Duodenal mucosa (tissue), 2 donors: ENCODE results near the gene NRXN3.

Experiments used
- H3K27ac ChIP-seq: one replicate; pipeline ENCODE4 v1.7.0; 2013; ENCODE audit warnings: low read depth, low read length
- H3K27me3 ChIP-seq, 2 donors: one replicate each; pipeline ENCODE4 v1.7.0; 2013; ENCODE audit warnings: low read length in 2 of 2, control low read depth in 1 of 2; ENCODE audit not compliant: insufficient read depth in 2 of 2, control insufficient read depth in 1 of 2
- H3K36me3 ChIP-seq, 2 donors: one replicate each; pipeline ENCODE4 v1.7.0; 2013; ENCODE audit warnings: low read length in 2 of 2, control low read depth in 1 of 2; ENCODE audit not compliant: insufficient read depth in 2 of 2, control insufficient read depth in 1 of 2
- H3K4me1 ChIP-seq, 2 donors: one replicate each; pipeline ENCODE4 v1.7.0; 2013; ENCODE audit warnings: low read length in 2 of 2, control low read depth in 1 of 2; ENCODE audit not compliant: insufficient read depth in 2 of 2, control insufficient read depth in 1 of 2
- H3K4me3 ChIP-seq, 2 donors: one replicate each; pipeline ENCODE4 v1.7.0; 2013; ENCODE audit warnings: low read length in 2 of 2, low read depth in 1 of 2
- H3K9ac ChIP-seq, 2 donors: one replicate each; pipeline ENCODE4 v1.7.0; 2013; ENCODE audit warnings: low read length in 2 of 2, low read depth in 1 of 2
- H3K9me3 ChIP-seq, 2 donors: one replicate each; pipeline ENCODE4 v1.7.0; 2013; ENCODE audit warnings: low read length in 2 of 2, control low read depth in 1 of 2; ENCODE audit not compliant: control insufficient read depth in 1 of 2

The NRXN3 gene

GRCh38 chr14:78313499-78313898 lies 143.3 kb downstream of the NRXN3 start:
- H3K4me1 ChIP-seq, result no peaks in the 10 kb centered on the region
- H3K27ac ChIP-seq, result no peak overlapping the region
- no peaks in the 10 kb centered on the region for H3K9me3 ChIP-seq
- H3K36me3 ChIP-seq, result no peaks in the 10 kb centered on the region
- peaks cover 0 to 5% of the 10 kb centered on the region in 2 donors for H3K27me3 ChIP-seq
- no peak overlapping the region for H3K9ac ChIP-seq
- no peak overlapping the region for H3K4me3 ChIP-seq

- Histone ChIP-seq H3K9me3 (no peaks in the 10 kb centered on the region), H3K4me1 (no peaks in the 10 kb centered on the region), H3K36me3 (no peaks in the 10 kb centered on the region), H3K4me3 (no peak overlapping the region), H3K27me3 (peaks cover 0 to 5% of the 10 kb centered on the region in 2 donors), H3K9ac (no peak overlapping the region), H3K27ac (no peak overlapping the region)
Measured at GRCh38 chr14:78314484-78314883, 144.3 kb downstream of the NRXN3 start.

- Histone ChIP-seq H3K27me3 (peaks cover 0 to 5% of the 10 kb centered on the region in 2 donors), H3K36me3 (no peaks in the 10 kb centered on the region), H3K9me3 (no peaks in the 10 kb centered on the region), H3K9ac (no peak overlapping the region), H3K4me3 (no peak overlapping the region), H3K4me1 (no peaks in the 10 kb centered on the region), H3K27ac (no peak overlapping the region)
Measured at GRCh38 chr14:78316052-78316451, 145.9 kb downstream of the NRXN3 start.

- peaks cover 0 to 5% of the 10 kb centered on the region in 2 donors for H3K27me3 ChIP-seq
- no peak overlapping the region for H3K9ac ChIP-seq
- no peaks in the 10 kb centered on the region for H3K36me3 ChIP-seq
- no peak overlapping the region for H3K4me3 ChIP-seq
- no peak overlapping the region for H3K27ac ChIP-seq
- H3K4me1 ChIP-seq, result no peaks in the 10 kb centered on the region
- H3K9me3 ChIP-seq, result no peaks in the 10 kb centered on the region
Measured at GRCh38 chr14:78316786-78317185, 146.6 kb downstream of the NRXN3 start.

DNA sequence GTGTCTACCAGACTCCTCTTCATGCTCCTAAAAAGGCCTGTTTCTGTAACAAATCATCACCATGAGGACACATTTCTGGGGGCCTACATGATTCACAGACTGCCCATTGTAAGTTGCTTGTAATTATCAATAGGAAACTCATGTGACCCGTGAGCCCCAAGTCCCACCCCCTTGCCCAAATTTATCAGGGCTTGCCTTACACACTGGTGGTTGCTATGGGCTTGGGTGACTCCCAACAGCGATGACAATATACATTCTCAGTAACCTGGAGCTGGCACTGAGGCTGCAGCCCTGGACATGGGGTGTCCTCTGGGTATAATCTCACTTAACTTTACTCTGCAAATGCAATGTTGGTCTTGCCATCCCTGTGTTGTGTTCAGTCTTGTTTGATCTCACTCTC lies 149.2 kb downstream of the NRXN3 start:
- Histone ChIP-seq H3K4me1 (no peaks in the 10 kb centered on the region), H3K36me3 (no peaks in the 10 kb centered on the region), H3K4me3 (no peak overlapping the region), H3K27me3 (peaks cover 0 to 7% of the 10 kb centered on the region in 2 donors), H3K9me3 (no peaks in the 10 kb centered on the region), H3K9ac (no peak overlapping the region), H3K27ac (no peak overlapping the region)

DNA sequence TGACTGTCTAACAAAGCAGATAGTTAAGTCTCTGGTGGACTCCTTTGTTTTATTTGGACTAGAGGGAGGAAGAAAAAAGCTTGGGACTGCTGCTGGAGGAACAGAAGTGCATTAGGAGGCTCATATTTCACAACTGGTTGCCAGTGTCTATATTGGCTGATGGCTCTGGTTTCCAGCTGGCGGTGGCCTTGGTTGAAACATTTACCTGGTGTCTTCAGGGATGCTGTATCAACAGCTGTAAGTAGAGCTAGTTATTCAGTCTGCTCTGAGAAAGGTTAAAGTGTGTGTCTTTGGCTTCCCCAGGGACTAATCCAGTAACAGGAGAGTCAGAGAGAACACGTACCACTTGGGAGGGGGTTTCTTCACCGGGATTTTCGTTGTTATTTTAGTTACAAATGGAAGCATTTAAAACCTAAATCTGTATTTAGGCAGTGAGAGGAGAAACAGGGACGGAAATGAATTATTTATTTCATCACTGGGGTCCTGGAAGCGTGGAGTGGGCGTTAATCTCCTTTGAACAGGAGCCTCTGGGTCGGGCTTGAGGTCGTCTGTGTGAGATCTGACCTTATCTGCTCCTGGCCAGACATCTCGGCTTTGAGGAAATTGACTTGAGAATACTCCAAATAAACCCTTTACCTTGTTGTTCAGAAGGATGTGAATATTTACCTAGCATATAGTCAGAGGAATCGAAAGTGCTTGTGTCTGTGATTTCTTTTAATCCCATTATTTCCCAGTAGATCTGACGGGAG lies 149.9 kb downstream of the NRXN3 start:
- peaks cover 0 to 7% of the 10 kb centered on the region in 2 donors for H3K27me3 ChIP-seq

GRCh38 chr14:78324353-78324752 lies 154.2 kb downstream of the NRXN3 start:
- H3K9me3 ChIP-seq, result no peaks in the 10 kb centered on the region
- peaks cover 0 to 2% of the 10 kb centered on the region in 2 donors for H3K27me3 ChIP-seq
- no peak overlapping the region for H3K27ac ChIP-seq
- no peak overlapping the region for H3K9ac ChIP-seq
- H3K36me3 ChIP-seq, result no peaks in the 10 kb centered on the region
- no peak overlapping the region for H3K4me3 ChIP-seq
- H3K4me1 ChIP-seq, result no peaks in the 10 kb centered on the region

More for the DNA sequence above, 149.9 kb downstream of the NRXN3 start:
- Histone ChIP-seq H3K4me3 (no peak overlapping the region), H3K9me3 (no peaks in the 10 kb centered on the region), H3K27ac (no peak overlapping the region), H3K9ac (no peak overlapping the region), H3K36me3 (no peaks in the 10 kb centered on the region), H3K4me1 (no peaks in the 10 kb centered on the region)

DNA sequence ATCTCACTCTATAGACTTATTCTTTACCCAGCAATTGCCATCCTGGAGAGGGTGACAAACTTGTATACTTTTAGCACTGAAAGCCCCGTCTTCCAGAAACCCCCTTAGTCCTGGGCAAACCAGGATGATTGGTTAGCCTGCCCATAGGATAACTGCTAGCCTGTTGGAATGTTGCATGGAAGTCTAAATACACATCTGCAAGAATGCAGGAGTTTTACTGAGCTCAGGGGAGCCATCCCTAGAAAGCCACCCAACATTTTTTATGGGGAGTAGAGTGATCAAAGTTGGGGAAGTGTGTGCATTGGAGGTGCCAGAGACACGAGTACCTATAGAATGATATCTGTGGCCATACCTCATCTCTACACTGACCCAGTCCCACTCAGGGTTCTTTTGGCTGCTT lies 155.7 kb downstream of the NRXN3 start:
- no peaks in the 10 kb centered on the region for H3K9me3 ChIP-seq
- H3K4me3 ChIP-seq, result no peak overlapping the region
- H3K27me3 ChIP-seq, result peaks cover 0 to 2% of the 10 kb centered on the region in 2 donors
- H3K4me1 ChIP-seq, result no peaks in the 10 kb centered on the region
- no peaks in the 10 kb centered on the region for H3K36me3 ChIP-seq
- H3K27ac ChIP-seq, result no peak overlapping the region
- H3K9ac ChIP-seq, result no peak overlapping the region

DNA sequence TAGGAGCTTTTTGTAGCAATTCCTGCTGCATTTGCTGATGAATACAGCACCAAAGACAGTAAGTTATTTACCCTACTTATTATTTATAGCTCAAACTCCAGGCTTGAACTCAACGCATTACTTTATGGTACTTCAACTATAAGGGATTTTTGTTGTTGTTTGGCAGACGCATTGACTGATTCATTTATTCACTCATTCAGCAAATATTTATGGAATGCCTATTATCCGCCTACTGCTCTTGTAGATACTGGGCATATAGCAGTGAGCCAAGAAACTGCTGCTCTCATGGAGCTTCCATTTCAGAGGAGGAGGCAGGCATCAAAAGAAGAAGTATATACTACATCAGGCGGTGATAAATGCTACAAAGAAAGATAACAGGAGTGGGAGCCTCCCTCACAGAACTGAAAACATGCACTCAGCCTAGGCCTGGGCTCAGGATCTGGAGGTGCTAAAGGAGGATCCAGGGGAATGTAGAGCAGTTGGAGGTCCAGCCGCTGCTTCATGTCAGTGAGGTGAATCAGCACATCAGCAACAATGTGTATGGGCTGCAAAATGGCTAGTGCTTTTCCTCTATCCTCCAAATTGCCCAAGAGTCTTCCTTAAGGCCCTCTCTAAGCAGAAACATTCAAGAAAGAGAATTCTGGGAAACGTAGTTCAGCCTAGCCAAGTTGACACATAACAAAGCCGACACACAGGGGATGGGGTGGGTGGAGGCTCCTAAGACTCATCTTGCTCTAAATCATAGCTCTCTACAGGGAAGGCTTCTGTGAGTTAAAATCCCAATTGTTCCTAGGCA lies 157.5 kb downstream of the NRXN3 start:
- H3K4me3 ChIP-seq, result no peak overlapping the region
- no peak overlapping the region for H3K9ac ChIP-seq
- H3K27ac ChIP-seq, result no peak overlapping the region
- H3K27me3 ChIP-seq, result peaks cover 0 to 2% of the 10 kb centered on the region in 2 donors
- no peaks in the 10 kb centered on the region for H3K36me3 ChIP-seq
- H3K9me3 ChIP-seq, result no peaks in the 10 kb centered on the region
- no peaks in the 10 kb centered on the region for H3K4me1 ChIP-seq

DNA sequence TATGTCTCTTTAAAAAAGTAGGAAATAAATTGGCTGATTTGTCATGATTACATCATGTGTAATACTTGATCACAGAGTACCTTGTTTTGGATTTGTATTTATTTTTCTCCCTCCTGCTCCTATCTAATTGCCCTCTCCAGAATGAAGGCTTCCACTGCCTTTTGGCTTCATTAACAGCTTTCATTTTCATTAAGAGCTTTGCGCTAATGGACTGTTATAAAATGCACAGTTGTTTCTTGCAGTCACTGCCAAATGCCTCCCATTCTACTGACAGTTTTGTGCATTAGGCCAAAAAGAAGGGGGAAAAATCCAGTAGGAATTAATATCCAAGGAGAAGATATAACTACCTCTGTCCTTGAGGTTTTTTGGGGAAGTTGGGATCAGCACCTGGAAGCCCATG lies 159.2 kb downstream of the NRXN3 start:
- H3K4me3 ChIP-seq, result no peak overlapping the region
- no peak overlapping the region for H3K9ac ChIP-seq
- H3K4me1 ChIP-seq, result no peaks in the 10 kb centered on the region
- no peaks in the 10 kb centered on the region for H3K27me3 ChIP-seq
- H3K36me3 ChIP-seq, result no peaks in the 10 kb centered on the region
- H3K9me3 ChIP-seq, result no peaks in the 10 kb centered on the region
- no peak overlapping the region for H3K27ac ChIP-seq
